ENCODE measurements around the gene ARHGAP31.

GRCh38 chr3:119376758-119377157 is 82.6 kb downstream of the ARHGAP31 start:
- no peak for TF ChIP-seq ZNF70 (CRISPR knock-in tag; IDR thresholded peaks at IDR 0.05)
- no peak for TF ChIP-seq CREB5 (CRISPR knock-in tag; IDR thresholded peaks at IDR 0.05; ENCODE audit: low read depth)
- TF ChIP-seq RARB (CRISPR knock-in tag; IDR thresholded peaks at IDR 0.05) = no peak
- TF ChIP-seq TCF4 (CRISPR knock-in tag; IDR thresholded peaks at IDR 0.05; ENCODE audit: borderline replicate concordance) = no peak

Measured in SK-N-SH treated with all-trans-retinoic acid at 6 μM for 48 hours (cell line).